Esophagus muscularis mucosa (tissue), 3 donors: ENCODE data around the gene INTS15.

Experiments
- CTCF ChIP-seq, 3 experiments: fragments of 200-600 bp in 2 of 3; fragments of 450-650 bp in 1 of 3; sonication (generic) in 2 of 3; IDR thresholded peaks; one replicate each; pipeline ENCODE4 v1.5.1; 2017 to 2019; ENCODE audit warnings: antibody characterized with exemption in 3 of 3, mild to moderate bottlenecking in 2 of 3, moderate library complexity in 1 of 3
- POLR2A ChIP-seq: fragments of 450-650 bp; IDR thresholded peaks from one replicate; pipeline ENCODE4 v1.6.1; 2017; ENCODE audit warnings: antibody characterized with exemption, moderate library complexity, mild to moderate bottlenecking, low read depth

GRCh38 chr7:6646465-6646864 lies 56.6 kb downstream of the INTS15 start:
- TF ChIP-seq CTCF (IDR thresholded peaks at IDR 0.05) (no peak), POLR2A (no peak)
